ENCODE data around the gene CCRL2. TPM values are rescaled to one million over a fixed set of nuclear protein-coding genes. Genes with fewer than 3 reads are reported as not detected.
A peak's percentile ranks its signal among the peaks of the same experiment; 100 is the strongest.
"Not testable (repeated sequence)": the region's sequence is repeated elsewhere in the genome, so short reads cannot be mapped to it uniquely, and the experiment has no call there.

The CCRL2 gene
- total and polyA plus RNA-seq, 2 of the 8 experiments (the other 6 are each of a cell fraction or from before 2014, with no cell fraction given), result not detected

DNA sequence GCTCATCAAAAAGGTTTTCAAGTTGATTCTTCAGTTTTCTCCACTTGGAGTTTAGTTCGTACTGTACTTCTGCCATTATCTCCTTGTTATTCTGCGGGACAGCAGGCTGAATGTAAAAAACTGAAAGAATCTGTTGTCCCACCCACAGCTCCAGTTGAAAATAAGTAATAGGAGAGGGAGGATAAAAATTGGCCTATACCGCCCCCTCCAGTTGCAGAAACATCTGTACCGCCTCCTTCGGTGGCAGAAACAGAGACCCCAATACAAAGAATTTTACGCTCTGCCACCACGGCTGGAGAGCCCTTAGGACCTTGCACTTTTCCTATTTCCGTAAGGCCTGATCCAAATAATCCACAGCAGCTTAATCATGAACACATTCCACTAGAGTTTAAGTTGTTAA lies 20.3 kb downstream of the CCRL2 start:
- TF ChIP-seq, protein P1, sequence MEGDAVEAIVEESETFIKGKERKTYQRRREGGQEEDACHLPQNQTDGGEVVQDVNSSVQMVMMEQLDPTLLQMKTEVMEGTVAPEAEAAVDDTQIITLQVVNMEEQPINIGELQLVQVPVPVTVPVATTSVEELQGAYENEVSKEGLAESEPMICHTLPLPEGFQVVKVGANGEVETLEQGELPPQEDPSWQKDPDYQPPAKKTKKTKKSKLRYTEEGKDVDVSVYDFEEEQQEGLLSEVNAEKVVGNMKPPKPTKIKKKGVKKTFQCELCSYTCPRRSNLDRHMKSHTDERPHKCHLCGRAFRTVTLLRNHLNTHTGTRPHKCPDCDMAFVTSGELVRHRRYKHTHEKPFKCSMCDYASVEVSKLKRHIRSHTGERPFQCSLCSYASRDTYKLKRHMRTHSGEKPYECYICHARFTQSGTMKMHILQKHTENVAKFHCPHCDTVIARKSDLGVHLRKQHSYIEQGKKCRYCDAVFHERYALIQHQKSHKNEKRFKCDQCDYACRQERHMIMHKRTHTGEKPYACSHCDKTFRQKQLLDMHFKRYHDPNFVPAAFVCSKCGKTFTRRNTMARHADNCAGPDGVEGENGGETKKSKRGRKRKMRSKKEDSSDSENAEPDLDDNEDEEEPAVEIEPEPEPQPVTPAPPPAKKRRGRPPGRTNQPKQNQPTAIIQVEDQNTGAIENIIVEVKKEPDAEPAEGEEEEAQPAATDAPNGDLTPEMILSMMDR (IDR thresholded peaks at IDR 0.05; ENCODE audit: control extremely low read depth in 1 of 3, insufficient read depth in 1 of 3, low read depth in 1 of 3, low read length in 3 of 3), result peak in 2 of 3 experiments; percentile 41 to 56; a peak in 2 of 4 replicates
- peak; percentile 57 to 65 for TF ChIP-seq RAD21 (IDR thresholded peaks at IDR 0.05 in 1 of 2, conservative IDR thresholded peaks at IDR 0.05 in 1 of 2; ENCODE audit: low read depth in 2 of 2, low read length in 2 of 2)
- FAIRE-seq, result peak; percentile 52
- H4K5ac ChIP-seq (ENCODE audit: insufficient read length, low read depth, low read length); DNase-seq (ENCODE audit: low read depth in 1 of 2, low spot score in 2 of 2); H3K79me2 ChIP-seq (ENCODE audit: control insufficient read depth in 1 of 2, insufficient read depth in 2 of 2, low read length in 2 of 2); H3K36me3 ChIP-seq (ENCODE audit: control insufficient read depth in 2 of 4, insufficient read depth in 4 of 4, low read length in 3 of 4); POLR2A ChIA-PET (ENCODE audit: partially characterized antibody); H3K9ac ChIP-seq (replicated peaks in 1 of 4; ENCODE audit: extremely low read depth in 1 of 4, low read depth in 3 of 4, low read length in 3 of 4); H2AK5ac ChIP-seq (ENCODE audit: low read depth, low read length); H3K18ac ChIP-seq (ENCODE audit: extremely low read depth, low read length); H3K27me3 ChIP-seq (replicated peaks in 1 of 4; ENCODE audit: control insufficient read depth in 3 of 4, extremely low read depth in 1 of 4, insufficient read depth in 3 of 4, low read length in 3 of 4); H3K23me2 ChIP-seq (ENCODE audit: low read depth, low read length); H3K27ac ChIP-seq (ENCODE audit: low read depth, low read length); H2BK5ac ChIP-seq (ENCODE audit: low read depth, low read length); H3K79me1 ChIP-seq (ENCODE audit: low read depth, low read length); H3K4me1 ChIP-seq (replicated peaks in 1 of 4; ENCODE audit: control insufficient read depth in 3 of 4, insufficient read depth in 4 of 4, low read length in 3 of 4); H2BK15ac ChIP-seq (ENCODE audit: low read length); H3K4ac ChIP-seq (replicated peaks; ENCODE audit: insufficient read length, low read depth, low read length); H3K23ac ChIP-seq (ENCODE audit: insufficient read length); H3K14ac ChIP-seq (ENCODE audit: insufficient read length); H2BK12ac ChIP-seq (ENCODE audit: low read depth, low read length); H3K4me3 ChIP-seq (ENCODE audit: extremely low read depth in 1 of 4, insufficient read depth in 2 of 4, low read depth in 3 of 4, low read length in 4 of 4); H4K8ac ChIP-seq (ENCODE audit: extremely low read depth, insufficient read depth, low read length); H3K4me2 ChIP-seq (ENCODE audit: insufficient read depth in 1 of 2, low read depth in 2 of 2, low read length in 2 of 2); H4K91ac ChIP-seq (replicated peaks; ENCODE audit: insufficient read length, low read length); H2BK20ac ChIP-seq (ENCODE audit: low read length); H4K20me1 ChIP-seq (replicated peaks in 1 of 2; ENCODE audit: control insufficient read depth in 1 of 2, insufficient read depth in 2 of 2, low read length in 2 of 2); H3K9me3 ChIP-seq (ENCODE audit: insufficient read depth in 2 of 2, low read depth in 1 of 2, low read length in 1 of 2); H2BK120ac ChIP-seq (replicated peaks; ENCODE audit: low read depth, low read length); H3K56ac ChIP-seq (replicated peaks; ENCODE audit: insufficient read length, low read depth, low read length): not testable (repeated sequence)
- H2AFZ ChIP-seq (ENCODE audit: low read length), result 0 out of 2 replicates have a peak overlapping the region, but pooled peaks have one; percentile 1
- CTCF ChIA-PET (ENCODE audit: partially characterized antibody), result interaction anchor here (0.6 to 4.6 kb wide), 23 partner anchors 8 to 489 kb away, joined by 3 to 31 read pairs (median 4); partner anchors contain the start of genes CCR5, CCR5AS and CCRL2
- whole genome bisulfite sequencing, 2 experiments (ENCODE audit: extremely low coverage in 1 of 2, insufficient coverage in 1 of 2, insufficient read length in 1 of 2, insufficient replicate concordance in 2 of 2, low coverage in 1 of 2, low lambda C conversion rate in 2 of 2, missing lambda C conversion rate in 1 of 2), result 65% methylated on average over 8 of the region's 8 CpGs; no CpG with 5 or more reads in 1 of the 2 experiments

Data from H1 (cell line).